Activated T-cell treated with anti-CD3 and anti-CD28 coated beads, Interleukin-2, amount 50 U/mL, for 24 hours (primary cell): ENCODE results near the gene GSTO2.
"Not testable (repeated sequence)": the region's sequence is repeated elsewhere in the genome, so short reads cannot be mapped to it uniquely, and the experiment has no call there.

ENCODE experiments used
- DNase-seq: peaks from one replicate; pipeline ENCODE4 v3.0.0-alpha.2; 2020
- H3K27ac Mint-ChIP-seq: 2 replicates; pipeline ENCODE4 v1.8.0; 2020; ENCODE audit warnings: mild to moderate bottlenecking, mixed read lengths
- H3K27me3 Mint-ChIP-seq: 2 replicates; pipeline ENCODE4 v1.8.0; 2020; ENCODE audit warnings: mixed read lengths
- H3K36me3 Mint-ChIP-seq: 2 replicates; pipeline ENCODE4 v1.8.0; 2020; ENCODE audit warnings: low read depth, mixed read lengths
- H3K4me1 Mint-ChIP-seq: 2 replicates; pipeline ENCODE4 v1.8.0; 2020; ENCODE audit warnings: low read depth, mixed read lengths
- H3K4me3 Mint-ChIP-seq: 2 replicates; pipeline ENCODE4 v1.8.0; 2020; ENCODE audit warnings: mild to moderate bottlenecking, moderate library complexity, mixed read lengths
- H3K9me3 Mint-ChIP-seq: 2 replicates; pipeline ENCODE4 v1.8.0; 2020; ENCODE audit warnings: mixed read lengths

GSTO2 gene

DNA sequence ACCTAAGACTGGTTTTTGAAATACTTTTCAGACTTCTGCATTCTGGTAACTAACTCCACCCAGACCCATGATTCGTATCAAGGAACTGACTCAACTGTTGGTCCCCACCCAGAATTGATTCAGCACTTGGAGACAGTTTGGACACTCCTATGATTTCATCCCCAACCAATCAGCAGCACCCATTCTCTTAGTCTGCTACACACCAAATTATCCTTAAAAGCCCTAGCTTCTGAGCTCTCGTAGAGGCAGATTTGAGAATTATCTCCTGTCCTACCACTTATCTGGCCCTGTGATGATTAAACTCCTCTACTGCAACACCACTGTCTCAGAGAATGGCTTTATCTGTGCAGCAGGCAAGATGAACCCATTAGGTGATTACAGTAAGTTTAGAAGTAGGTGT lies 22.0 kb upstream of the GSTO2 start:
- no peaks in the 10 kb centered on the region for H3K36me3 Mint-ChIP-seq
- peaks cover 17% of the 10 kb centered on the region for H3K4me1 Mint-ChIP-seq
- H3K27ac Mint-ChIP-seq = peak overlapping the region; percentile 64
- peaks cover 25% of the 10 kb centered on the region for H3K27me3 Mint-ChIP-seq
- DNase-seq = no peak
- no peak overlapping the region for H3K4me3 Mint-ChIP-seq
- no peaks in the 10 kb centered on the region for H3K9me3 Mint-ChIP-seq

DNA sequence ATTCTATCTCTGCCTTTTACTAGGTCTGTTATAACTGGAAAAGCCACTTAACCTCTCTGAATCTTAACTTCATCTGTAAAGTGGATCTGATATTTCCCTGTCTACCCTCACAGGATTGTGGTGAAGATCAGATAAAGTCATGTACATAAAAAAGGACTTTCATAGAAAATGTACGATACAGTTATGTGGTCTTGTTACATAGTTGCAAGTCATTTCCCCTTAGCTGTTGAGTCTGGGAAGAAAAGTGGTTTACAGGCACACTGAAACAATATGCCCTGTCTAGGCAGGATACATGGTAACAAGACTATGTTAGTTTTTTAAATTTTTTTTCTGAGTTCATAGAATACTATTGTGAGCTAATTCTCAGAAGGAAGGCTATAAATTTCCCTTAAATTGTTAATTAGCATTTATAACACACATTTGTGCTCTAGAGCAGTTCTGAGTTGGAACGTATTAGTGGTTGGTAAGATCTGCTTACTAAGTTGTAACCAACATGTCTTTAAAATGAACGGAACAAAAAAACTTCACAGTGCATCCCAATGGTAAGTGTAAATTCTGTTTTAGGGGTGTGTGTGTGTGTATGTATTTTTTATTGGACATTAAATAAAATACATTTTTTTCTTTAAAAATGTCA lies 21.4 kb upstream of the GSTO2 start:
- H3K36me3 Mint-ChIP-seq = no peaks in the 10 kb centered on the region
- H3K4me3 Mint-ChIP-seq = no peak overlapping the region
- H3K4me1 Mint-ChIP-seq = peaks cover 17% of the 10 kb centered on the region
- no peak for DNase-seq
- H3K9me3 Mint-ChIP-seq = no peaks in the 10 kb centered on the region
- peaks cover 23% of the 10 kb centered on the region for H3K27me3 Mint-ChIP-seq
- H3K27ac Mint-ChIP-seq = peak overlapping the region; percentile 64

DNA sequence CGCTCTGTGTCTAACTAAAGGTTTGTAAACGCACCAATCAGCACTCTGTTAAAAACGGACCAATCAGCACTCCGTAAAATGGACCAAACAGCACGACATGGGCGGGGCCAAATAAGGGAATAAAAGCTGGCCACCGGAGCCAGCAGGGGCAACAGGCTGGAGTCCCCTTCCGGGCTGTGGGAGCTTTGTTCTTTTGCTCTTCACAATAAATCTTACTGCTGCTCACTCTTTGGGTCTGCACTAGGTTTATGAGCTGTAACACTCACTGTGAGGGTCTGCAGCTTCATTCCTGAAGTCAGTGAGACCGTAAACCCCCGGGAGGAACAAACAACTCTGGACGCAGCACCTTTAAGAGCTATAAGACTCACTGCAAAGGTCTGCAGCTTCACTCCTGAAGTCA lies 20.1 kb upstream of the GSTO2 start:
- not testable (repeated sequence) for H3K9me3 Mint-ChIP-seq, DNase-seq, H3K4me3 Mint-ChIP-seq, H3K36me3 Mint-ChIP-seq, H3K27ac Mint-ChIP-seq
- peaks cover 28% of the 10 kb centered on the region for H3K4me1 Mint-ChIP-seq
- H3K27me3 Mint-ChIP-seq = peaks cover 18% of the 10 kb centered on the region

DNA sequence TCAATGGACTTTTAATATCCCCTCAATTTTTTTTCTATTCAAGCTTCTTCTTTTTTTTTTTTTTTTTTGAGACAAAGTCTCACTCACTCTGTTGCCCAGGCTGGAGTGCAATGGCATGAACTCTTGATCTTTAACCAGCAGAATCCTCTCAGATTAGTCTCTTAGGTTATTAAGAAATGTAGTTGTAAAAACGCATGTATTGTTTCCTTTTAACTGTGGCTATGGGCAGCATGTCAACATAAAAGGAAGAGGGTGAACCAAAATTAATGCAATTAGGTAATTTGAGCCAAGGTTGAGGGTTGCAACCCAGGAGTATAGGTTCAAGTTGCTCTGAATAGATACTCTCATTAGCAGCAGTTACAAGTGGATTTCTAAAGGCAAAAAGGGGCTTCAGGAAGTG lies 18.6 kb upstream of the GSTO2 start:
- Mint-ChIP-seq H3K9me3 (no peaks in the 10 kb centered on the region), H3K27ac (no peak overlapping the region), H3K4me3 (no peak overlapping the region), H3K36me3 (peaks cover 5% of the 10 kb centered on the region), H3K27me3 (peaks cover 15% of the 10 kb centered on the region), H3K4me1 (peaks cover 35% of the 10 kb centered on the region)
- no peak for DNase-seq

DNA sequence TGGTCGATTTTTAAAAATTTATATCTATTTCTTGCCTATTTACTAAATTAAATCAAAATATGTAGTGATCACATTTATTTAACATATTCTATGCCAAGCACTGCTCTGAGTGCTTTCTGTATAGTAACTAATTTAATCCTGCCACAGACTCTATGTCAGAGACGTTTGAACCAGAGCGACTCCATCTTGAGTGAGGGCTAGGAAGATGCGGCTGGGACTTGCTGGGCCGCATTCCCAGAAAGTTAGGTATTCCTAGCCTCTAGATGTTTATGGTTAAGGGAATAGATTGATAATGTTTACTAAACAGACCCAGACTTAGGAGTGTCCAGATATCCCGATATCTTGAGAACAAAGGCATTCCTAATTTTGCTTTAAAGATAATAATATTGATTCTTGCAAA lies 17.5 kb upstream of the GSTO2 start:
- H3K27ac Mint-ChIP-seq = no peak overlapping the region
- H3K27me3 Mint-ChIP-seq = peaks cover 15% of the 10 kb centered on the region
- no peak for DNase-seq
- peaks cover 44% of the 10 kb centered on the region for H3K4me1 Mint-ChIP-seq
- H3K36me3 Mint-ChIP-seq = peaks cover 16% of the 10 kb centered on the region
- no peak overlapping the region for H3K4me3 Mint-ChIP-seq
- H3K9me3 Mint-ChIP-seq = no peaks in the 10 kb centered on the region

DNA sequence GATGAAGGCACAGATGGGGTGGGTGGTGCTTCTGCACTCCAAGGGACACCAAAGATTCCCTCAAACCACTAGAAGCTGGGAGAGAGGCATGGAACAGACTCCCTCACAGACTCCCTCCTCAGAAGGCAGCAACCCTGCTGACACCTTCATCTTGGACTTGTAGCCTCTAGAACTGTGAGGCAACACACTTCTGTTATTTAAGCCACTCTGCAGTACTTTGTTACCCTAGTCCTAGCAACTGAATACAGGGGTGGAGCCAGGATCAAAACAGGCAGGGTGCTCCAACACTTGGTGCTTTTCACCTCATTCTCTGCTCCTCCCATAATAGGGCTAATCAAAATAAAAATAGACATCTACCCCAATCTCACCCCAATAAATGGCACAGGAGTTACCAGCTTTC lies 16.6 kb upstream of the GSTO2 start:
- H3K27me3 Mint-ChIP-seq = peaks cover 15% of the 10 kb centered on the region
- H3K36me3 Mint-ChIP-seq = peaks cover 25% of the 10 kb centered on the region
- no peaks in the 10 kb centered on the region for H3K9me3 Mint-ChIP-seq
- H3K27ac Mint-ChIP-seq = no peak overlapping the region
- DNase-seq = no peak
- H3K4me3 Mint-ChIP-seq = no peak overlapping the region
- peaks cover 43% of the 10 kb centered on the region for H3K4me1 Mint-ChIP-seq

DNA sequence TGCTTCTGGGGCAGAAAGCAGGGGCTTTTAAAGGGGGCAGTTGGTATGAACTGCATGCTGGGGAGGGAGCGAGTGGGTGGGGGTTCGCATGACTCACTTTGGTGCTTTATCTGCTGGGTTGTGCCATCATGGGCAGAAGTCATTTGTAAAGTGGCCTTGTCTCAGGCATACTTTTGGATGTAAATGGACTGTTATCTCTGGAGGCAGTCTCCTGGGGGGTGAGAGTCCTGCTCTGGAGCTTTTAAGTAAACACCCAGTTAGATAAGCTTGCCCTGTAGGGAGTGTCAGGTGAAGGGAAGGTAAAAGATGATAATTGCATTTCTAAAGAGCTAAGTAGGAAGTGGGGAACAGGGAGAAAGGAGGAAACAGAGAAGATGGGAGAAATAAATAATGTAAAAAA lies 15.9 kb upstream of the GSTO2 start:
- H3K4me3 Mint-ChIP-seq = no peak overlapping the region

DNA sequence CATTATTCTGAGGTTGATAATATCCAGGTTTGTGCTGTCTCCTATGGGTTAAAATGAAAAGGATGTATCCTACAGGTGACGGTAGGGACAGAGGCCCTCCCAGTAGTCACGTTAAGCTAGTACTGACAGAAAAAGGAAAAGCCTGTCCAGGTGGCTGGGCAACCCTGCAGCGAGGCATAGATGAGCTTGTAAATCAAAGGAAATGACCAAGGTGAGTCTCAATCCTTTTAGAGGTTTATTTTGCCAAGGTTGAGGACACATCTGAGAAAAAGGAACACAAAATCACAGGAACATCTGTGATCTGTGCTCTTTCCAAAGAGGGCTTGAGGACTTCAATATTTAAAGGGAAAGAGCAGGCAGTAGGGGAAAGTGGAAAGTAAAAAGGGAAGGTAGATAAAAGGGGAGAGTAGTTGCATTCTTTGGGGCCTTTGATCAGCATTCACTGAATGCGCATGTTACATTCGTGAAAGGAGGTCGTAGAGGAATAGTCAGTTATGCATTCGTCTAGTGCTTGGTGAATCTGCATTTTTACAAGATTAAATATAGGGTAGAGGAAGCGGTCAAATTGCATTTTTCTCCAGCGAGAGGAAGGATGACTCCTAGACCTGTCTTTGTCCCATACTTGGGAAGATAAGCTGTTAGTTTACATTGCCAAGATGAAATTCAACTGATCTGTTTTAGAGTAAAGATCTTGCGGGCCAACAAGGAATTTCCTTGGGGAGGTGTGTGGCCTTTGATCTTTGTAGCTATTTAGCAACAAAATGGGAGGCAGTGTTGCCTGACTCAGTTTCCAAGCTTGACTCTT lies 15.2 kb upstream of the GSTO2 start:
- peaks cover 49% of the 10 kb centered on the region for H3K4me1 Mint-ChIP-seq
- H3K27me3 Mint-ChIP-seq = peaks cover 9% of the 10 kb centered on the region
- peaks cover 40% of the 10 kb centered on the region for H3K36me3 Mint-ChIP-seq

More for the DNA sequence above, 15.9 kb upstream of the GSTO2 start:
- Mint-ChIP-seq H3K27ac (peak overlapping the region; percentile 67), H3K4me1 (peaks cover 43% of the 10 kb centered on the region), H3K27me3 (peaks cover 15% of the 10 kb centered on the region), H3K36me3 (peaks cover 33% of the 10 kb centered on the region), H3K9me3 (no peaks in the 10 kb centered on the region)
- DNase-seq = no peak

DNA sequence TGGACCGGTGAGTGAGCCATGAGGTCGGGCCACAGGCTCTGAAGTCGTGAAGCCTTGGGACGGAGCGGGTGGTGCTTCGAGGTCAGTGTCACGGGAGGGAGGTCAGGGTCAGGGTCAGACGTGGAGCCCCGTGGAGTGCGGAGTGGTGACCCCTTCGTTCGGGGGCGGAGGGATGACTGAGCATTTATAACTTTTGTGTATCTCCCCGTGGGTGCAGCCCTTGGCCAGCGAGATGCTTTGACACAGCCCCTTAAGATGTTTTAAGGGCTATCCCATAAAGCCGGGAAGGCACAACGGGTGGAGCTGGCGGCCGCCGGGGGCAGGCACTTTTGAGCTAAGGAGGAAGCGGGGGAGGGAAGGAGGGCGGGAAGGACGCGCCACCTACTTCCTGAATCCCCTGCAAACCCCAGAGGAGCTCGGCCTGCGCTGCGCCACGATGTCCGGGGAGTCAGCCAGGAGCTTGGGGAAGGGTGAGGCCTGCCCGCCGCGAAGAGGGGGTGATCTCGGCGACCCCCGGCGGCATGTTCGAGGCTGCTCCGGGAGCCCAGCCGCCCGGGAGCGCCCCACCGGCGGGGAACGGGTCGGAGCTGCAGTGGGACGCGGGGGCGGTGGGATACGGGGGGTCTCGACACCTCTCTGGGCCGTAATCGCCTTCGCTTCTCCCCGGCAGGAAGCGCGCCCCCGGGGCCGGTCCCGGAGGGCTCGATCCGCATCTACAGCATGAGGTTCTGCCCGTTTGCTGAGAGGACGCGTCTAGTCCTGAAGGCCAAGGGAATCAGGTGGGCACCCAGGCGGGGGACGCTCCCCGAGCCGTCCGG lies 14.3 kb upstream of the GSTO2 start, which contains the start of gene GSTO1:
Gene GSTO1, plus strand, starts transcription at position 400 of the 818 bp plus-strand sequence. Its CDS starts 37 bp downstream, at position 437.
- peak within 1 kb of the TSS; percentile 99 for H3K4me3 Mint-ChIP-seq
- peak; percentile 77 for DNase-seq
- peak within 1 kb of the TSS; percentile 95 for H3K27ac Mint-ChIP-seq
- peaks cover 4% of the 10 kb centered on the region for H3K27me3 Mint-ChIP-seq
- H3K36me3 Mint-ChIP-seq = peaks cover 49% of the 10 kb centered on the region
- H3K9me3 Mint-ChIP-seq = no peaks in the 10 kb centered on the region
- peaks cover 58% of the 10 kb centered on the region for H3K4me1 Mint-ChIP-seq

More for the DNA sequence above, 15.2 kb upstream of the GSTO2 start:
- H3K4me3 Mint-ChIP-seq = peak overlapping the region; percentile 99
- H3K27ac Mint-ChIP-seq = peak overlapping the region; percentile 95
- no peaks in the 10 kb centered on the region for H3K9me3 Mint-ChIP-seq
- no peak for DNase-seq

DNA sequence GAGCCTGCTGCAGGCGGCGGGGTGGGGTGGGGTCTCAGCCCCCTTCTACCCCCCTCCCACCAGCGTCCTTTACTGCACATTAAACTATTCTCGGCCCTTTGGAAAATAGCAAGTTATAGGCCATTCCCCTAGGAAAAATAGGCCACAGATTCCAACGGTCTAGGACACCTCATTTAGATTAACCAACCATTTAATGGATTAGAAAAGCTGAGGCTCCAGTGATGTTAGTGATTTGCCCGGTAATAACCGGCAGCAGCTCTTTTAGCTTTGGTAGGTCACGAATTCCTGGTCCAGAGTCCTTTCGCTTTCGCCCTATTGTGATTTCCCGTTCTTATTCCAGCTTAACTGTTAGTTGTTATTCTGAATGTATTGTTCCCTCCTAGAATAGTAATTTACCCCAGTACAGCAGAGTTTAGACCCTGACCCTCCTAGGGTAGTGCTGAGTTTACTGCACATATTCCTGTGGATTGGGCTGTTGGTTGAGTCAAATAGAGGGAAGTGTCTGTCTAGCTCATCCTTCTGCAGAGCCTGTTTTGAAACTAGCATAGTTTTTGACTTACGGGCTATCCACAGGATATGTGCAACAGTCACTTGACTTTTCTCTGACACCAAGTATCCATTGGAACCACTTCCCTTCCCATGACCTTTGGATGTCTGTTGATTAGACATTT lies 13.5 kb upstream of the GSTO2 start:
- Mint-ChIP-seq H3K27me3 (no peaks in the 10 kb centered on the region), H3K4me3 (peak overlapping the region; percentile 99), H3K36me3 (peaks cover 56% of the 10 kb centered on the region), H3K4me1 (peaks cover 65% of the 10 kb centered on the region), H3K27ac (peak overlapping the region; percentile 95), H3K9me3 (no peaks in the 10 kb centered on the region)
- no peak for DNase-seq

DNA sequence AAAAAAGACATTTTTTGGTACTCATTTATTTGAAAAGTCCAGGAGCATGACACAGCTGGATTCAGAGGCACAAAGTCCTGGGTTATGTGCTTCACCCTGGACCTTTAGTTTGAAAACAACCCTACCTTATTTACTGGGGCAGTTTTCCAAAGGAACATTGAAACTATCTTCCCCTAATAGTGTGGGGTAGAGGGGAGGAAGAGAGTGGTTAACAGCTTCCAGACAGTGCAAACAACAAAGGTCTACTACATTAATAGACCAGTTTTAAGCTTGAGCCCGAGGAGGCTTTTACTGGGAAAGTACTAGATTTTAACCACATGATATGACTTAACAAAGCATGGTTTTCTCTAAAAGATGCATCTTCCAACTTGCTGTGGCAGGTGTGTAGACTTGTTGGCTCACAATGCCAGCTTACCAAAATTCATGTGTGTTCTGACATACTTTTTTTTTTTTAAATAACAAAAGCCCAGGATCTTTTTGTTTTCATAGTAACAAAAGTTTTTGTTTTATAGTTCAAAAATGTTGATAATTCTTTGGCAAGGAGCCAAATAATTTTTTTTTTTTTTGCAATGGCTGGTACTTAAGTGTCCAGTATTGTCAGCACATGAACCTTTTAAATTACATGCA lies 12.5 kb upstream of the GSTO2 start:
- no peak for DNase-seq
- peaks cover 66% of the 10 kb centered on the region for H3K36me3 Mint-ChIP-seq
- H3K9me3 Mint-ChIP-seq = no peaks in the 10 kb centered on the region
- H3K4me1 Mint-ChIP-seq = peaks cover 76% of the 10 kb centered on the region
- peak overlapping the region; percentile 99 for H3K4me3 Mint-ChIP-seq
- peak overlapping the region; percentile 95 for H3K27ac Mint-ChIP-seq
- no peaks in the 10 kb centered on the region for H3K27me3 Mint-ChIP-seq

DNA sequence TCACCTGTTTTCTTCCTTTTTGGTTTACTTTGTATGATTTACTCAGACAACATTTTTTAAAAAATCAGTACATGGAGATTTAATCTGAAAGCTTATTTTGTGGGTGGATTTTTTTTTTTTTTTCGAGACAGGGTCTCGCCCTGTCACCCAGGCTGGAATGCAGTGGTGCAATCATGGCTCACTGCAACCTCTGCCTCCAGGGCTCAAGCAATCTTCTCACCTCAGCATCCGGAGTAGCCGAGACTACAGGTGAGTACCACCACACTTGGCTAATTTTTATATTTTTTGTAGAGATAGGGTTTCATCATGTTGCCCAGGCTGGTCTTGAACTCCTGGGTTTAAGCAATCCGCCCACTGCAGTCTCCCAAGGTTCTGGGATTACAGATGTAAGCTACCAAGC lies 11.7 kb upstream of the GSTO2 start:
- Mint-ChIP-seq H3K9me3 (no peaks in the 10 kb centered on the region), H3K4me3 (peak overlapping the region; percentile 99), H3K27me3 (no peaks in the 10 kb centered on the region), H3K4me1 (peaks cover 83% of the 10 kb centered on the region), H3K27ac (peak overlapping the region; percentile 95), H3K36me3 (peaks cover 74% of the 10 kb centered on the region)
- DNase-seq = no peak

DNA sequence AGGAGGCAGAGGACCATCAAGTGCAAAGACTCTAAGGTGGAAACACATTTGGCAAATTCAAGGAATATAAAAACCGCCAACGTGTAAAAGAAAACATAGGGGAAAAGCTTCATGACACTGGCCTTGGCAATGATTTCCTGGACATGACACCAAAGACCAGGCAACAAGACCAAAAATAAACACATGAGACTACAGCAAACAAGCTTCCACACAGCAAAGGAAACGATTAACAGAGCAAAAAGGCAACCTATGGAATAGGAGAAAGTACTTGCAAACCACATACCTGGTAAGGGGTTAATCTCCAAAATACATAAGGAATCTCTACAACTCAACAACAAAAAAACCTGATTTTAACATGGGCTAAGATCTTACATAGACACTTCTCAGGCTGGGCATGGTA lies 10.8 kb upstream of the GSTO2 start:
- Mint-ChIP-seq H3K4me3 (no peak overlapping the region), H3K4me1 (peaks cover 87% of the 10 kb centered on the region), H3K36me3 (peaks cover 84% of the 10 kb centered on the region), H3K27ac (peak overlapping the region; percentile 93), H3K27me3 (no peaks in the 10 kb centered on the region), H3K9me3 (no peaks in the 10 kb centered on the region)
- DNase-seq = no peak

DNA sequence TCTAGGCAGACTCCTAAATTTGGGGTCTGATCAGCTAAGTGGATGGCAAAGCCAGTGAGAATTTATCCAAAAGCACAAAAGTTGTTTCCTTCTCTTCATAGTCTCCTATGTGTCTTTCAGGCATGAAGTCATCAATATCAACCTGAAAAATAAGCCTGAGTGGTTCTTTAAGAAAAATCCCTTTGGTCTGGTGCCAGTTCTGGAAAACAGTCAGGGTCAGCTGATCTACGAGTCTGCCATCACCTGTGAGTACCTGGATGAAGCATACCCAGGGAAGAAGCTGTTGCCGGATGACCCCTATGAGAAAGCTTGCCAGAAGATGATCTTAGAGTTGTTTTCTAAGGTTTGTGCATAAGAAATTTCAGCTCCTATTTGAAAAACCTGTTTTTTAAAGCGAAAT lies 9.5 kb upstream of the GSTO2 start:
- H3K36me3 Mint-ChIP-seq = peaks cover 96% of the 10 kb centered on the region

More for the DNA sequence above, 9.5 kb upstream of the GSTO2 start:
- H3K4me3 Mint-ChIP-seq = peak overlapping the region; percentile 66
- no peak for DNase-seq
- H3K9me3 Mint-ChIP-seq = no peaks in the 10 kb centered on the region
- peaks cover 87% of the 10 kb centered on the region for H3K4me1 Mint-ChIP-seq
- peak overlapping the region; percentile 93 for H3K27ac Mint-ChIP-seq
- no peaks in the 10 kb centered on the region for H3K27me3 Mint-ChIP-seq
